Stomach (tissue), 9 donors: ENCODE data around the gene FNTB. TPM values are rescaled to one million over a fixed set of nuclear protein-coding genes. Genes with fewer than 3 reads are reported as not detected.

Source experiments
- DNase-seq, 2 donors: peaks; one replicate each; pipeline versions ENCODE4 v3.0.0 to v3.0.0-alpha.2; 2013 to 2019
- H3K27ac ChIP-seq, 5 donors: fragments of 200-600 bp in 4 of 5; sonication (generic) in 4 of 5; one replicate each; pipeline ENCODE4 v1.5.1; 2013 to 2019; ENCODE audit warnings: mild to moderate bottlenecking in 1 of 5, moderate library complexity in 1 of 5
- H3K27me3 ChIP-seq, 3 donors: fragments of 200-600 bp; sonication (generic); one replicate each; pipeline ENCODE4 v1.5.1; 2017 to 2019; ENCODE audit warnings: mixed run types in 1 of 3
- H3K36me3 ChIP-seq, 4 donors: fragments of 200-600 bp; sonication (generic); 1 replicate in 3 of 4; 2 replicates in 1 of 4; pipeline ENCODE4 v1.5.1; 2016 to 2019
- H3K4me1 ChIP-seq, 4 donors: fragments of 200-600 bp; sonication (generic); one replicate each; pipeline ENCODE4 v1.5.1; 2016 to 2019
- H3K4me3 ChIP-seq, 4 donors: fragments of 200-600 bp; sonication (generic) in 3 of 4; one replicate each; pipeline ENCODE4 v1.5.1; 2016 to 2019; ENCODE audit warnings: mild to moderate bottlenecking in 1 of 4
- H3K9me3 ChIP-seq, 4 donors: fragments of 200-600 bp; sonication (generic); one replicate each; pipeline ENCODE4 v1.5.1; 2016 to 2019
- EP300 ChIP-seq: sonication (generic); formaldehyde crosslinking; IDR thresholded peaks from one replicate; pipeline ENCODE4 v1.6.1; 2017; ENCODE audit warnings: antibody characterized with exemption
- POLR2A ChIP-seq, 4 donors: fragments of 450-650 bp; IDR thresholded peaks; one replicate each; pipeline ENCODE4 v1.6.1; 2016; ENCODE audit warnings: antibody characterized with exemption in 4 of 4, control low read depth in 2 of 4, mild to moderate bottlenecking in 1 of 4, moderate library complexity in 1 of 4
- POLR2AphosphoS5 ChIP-seq, 3 donors: sonication (generic); formaldehyde crosslinking; IDR thresholded peaks; one replicate each; pipeline ENCODE4 v1.6.1; 2016; ENCODE audit warnings: antibody characterized with exemption in 3 of 3
- WGBS, 5 donors: extraction: QIAGEN DNeasy Blood & Tissue Kit in 3 of 5; methylation state at CpG; one replicate each; pipeline versions ENCODE4 v1.1.5 to v1.1.7; 2013 to 2018; 5-methylcytosine and 5-hydroxymethylcytosine counted together
- intact Hi-C: fragments of 100-400 bp; cut with DNase I; formaldehyde crosslinking; loops from one replicate; pipeline ENCODE4 v1.15.1; 2023; ENCODE audit warnings: low total_unique reads
- polyA plus RNA-seq, 3 donors: library from polyadenylated mRNA; stranded (reverse); fragments of 200-250 nt; gene quantifications; one replicate each; pipeline ENCODE4 v1.2.3, GENCODE V29; 2013
- total RNA-seq, 5 donors: library from RNA; depleted of rRNA; stranded (reverse); fragments of >200 nt; gene quantifications; one replicate each; pipeline versions ENCODE4 v1.1.0 to v1.2.3, GENCODE V29; 2014 to 2016
- TF ChIP-seq, protein P1 (sequence below), 7 experiments: fragments of 450-650 bp in 4 of 7; fragments of 200-600 bp in 3 of 7; sonication (generic) in 3 of 7; IDR thresholded peaks; one replicate each; pipeline ENCODE4 v1.5.1; 2016 to 2019; ENCODE audit warnings: antibody characterized with exemption in 7 of 7, control low read depth in 2 of 7, mild to moderate bottlenecking in 1 of 7
- donor health status: healthy with polysubstance abuse.
- donor health status: Bipolar disorder and iron deficiency.
- donor health status: healthy.

The FNTB gene
- total and polyA plus RNA-seq, 8 donors, result 2.9 to 18.3 (median 6.3) TPM; not detected in 1

DNA sequence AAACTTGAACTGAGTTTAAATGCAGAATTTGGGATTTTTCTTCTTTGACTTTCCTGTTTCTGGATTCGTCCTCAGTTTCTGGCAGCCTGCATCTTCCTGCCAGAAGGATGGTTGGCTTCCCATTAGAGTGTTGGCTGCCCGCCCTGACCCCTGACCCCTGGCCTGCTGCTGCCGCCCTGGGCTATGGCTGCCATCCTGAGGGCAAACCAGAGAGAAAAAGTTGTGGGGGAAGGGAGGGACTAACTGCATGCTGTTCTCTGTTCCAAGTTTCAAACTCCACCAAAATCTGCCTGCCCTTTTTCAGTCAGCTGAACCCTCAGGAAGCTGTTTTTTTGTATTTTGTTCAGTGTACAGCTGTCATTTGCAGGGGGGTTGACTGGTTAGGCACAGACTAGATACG lies 48.4 kb downstream of the FNTB start:
- peaks cover 0 to 12% (median 6%) of the 10 kb centered on the region in 4 donors for H3K4me1 ChIP-seq
- peaks cover 0 to 35% (median 32%) of the 10 kb centered on the region in 4 donors for H3K36me3 ChIP-seq
- H3K9me3 ChIP-seq, result no peaks in the 10 kb centered on the region
- H3K4me3 ChIP-seq, result no peak overlapping the region
- TF ChIP-seq EP300, result no peak
- TF ChIP-seq, protein P1, sequence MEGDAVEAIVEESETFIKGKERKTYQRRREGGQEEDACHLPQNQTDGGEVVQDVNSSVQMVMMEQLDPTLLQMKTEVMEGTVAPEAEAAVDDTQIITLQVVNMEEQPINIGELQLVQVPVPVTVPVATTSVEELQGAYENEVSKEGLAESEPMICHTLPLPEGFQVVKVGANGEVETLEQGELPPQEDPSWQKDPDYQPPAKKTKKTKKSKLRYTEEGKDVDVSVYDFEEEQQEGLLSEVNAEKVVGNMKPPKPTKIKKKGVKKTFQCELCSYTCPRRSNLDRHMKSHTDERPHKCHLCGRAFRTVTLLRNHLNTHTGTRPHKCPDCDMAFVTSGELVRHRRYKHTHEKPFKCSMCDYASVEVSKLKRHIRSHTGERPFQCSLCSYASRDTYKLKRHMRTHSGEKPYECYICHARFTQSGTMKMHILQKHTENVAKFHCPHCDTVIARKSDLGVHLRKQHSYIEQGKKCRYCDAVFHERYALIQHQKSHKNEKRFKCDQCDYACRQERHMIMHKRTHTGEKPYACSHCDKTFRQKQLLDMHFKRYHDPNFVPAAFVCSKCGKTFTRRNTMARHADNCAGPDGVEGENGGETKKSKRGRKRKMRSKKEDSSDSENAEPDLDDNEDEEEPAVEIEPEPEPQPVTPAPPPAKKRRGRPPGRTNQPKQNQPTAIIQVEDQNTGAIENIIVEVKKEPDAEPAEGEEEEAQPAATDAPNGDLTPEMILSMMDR (IDR thresholded peaks at IDR 0.05), result no peak
- TF ChIP-seq POLR2AphosphoS5 (IDR thresholded peaks at IDR 0.05), result peak in 1 of 3 donors; percentile 44
- TF ChIP-seq POLR2A (IDR thresholded peaks at IDR 0.05), result no peak
- DNase-seq, result peak; percentile 41 to 72
- peak overlapping the region in 1 of 5 donors; percentile 31 for H3K27ac ChIP-seq
- 27 to 49% (median 35%) methylated on average over 4 of the region's 4 CpGs for whole genome bisulfite sequencing, 5 donors
- H3K27me3 ChIP-seq, result no peaks in the 10 kb centered on the region
- intact Hi-C loops, result no loop called here

GRCh38 chr14:65038966-65039365 lies 52.3 kb downstream of the FNTB start:
- Histone ChIP-seq H3K4me3 (no peak overlapping the region), H3K27me3 (no peaks in the 10 kb centered on the region), H3K9me3 (no peaks in the 10 kb centered on the region), H3K27ac (no peak overlapping the region), H3K4me1 (peaks cover 0 to 13% (median 6%) of the 10 kb centered on the region in 4 donors), H3K36me3 (peaks cover 6 to 36% (median 30%) of the 10 kb centered on the region in 4 donors)
- DNase-seq, result no peak
- intact Hi-C loops, result no loop called here
- TF ChIP-seq POLR2AphosphoS5 (IDR thresholded peaks at IDR 0.05) (no peak), EP300 (no peak), POLR2A (IDR thresholded peaks at IDR 0.05) (no peak)
- TF ChIP-seq, protein P1 (IDR thresholded peaks at IDR 0.05), result no peak
- 88 to 100% (median 93%) methylated on average over 2 of the region's 2 CpGs for WGBS, 5 donors

DNA sequence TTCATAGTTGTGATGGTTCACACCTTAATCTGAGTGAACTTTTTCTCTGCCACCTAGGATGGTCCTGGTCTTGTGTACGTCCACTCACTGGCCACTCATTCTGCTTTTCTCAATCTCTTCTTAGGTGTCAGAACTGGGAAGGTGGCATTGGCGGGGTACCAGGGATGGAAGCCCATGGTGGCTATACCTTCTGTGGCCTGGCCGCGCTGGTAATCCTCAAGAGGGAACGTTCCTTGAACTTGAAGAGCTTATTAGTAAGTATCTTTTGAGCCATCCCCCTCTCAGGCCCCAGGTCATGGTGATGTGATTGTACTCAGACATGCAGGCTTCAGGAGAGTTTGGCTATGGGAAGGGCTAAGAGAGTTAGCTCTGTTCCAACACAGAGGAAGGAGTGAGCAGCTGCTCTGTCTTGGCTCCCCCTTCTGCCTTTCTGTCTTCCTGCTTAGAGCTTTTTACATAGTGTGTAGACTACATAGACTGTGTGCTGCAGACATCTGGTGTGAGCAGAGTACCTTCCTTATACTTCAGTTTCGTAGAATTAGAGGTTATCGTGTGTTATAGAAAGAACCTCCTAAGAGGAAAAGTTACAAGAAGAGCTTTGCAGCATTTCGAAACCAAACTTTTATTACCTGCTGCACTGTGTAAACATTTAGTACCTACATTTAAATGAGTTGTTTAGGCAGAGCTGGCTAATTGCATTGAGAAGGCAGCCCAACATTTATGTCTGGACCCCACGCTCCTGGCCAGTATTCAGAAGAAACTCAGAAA lies 54.2 kb downstream of the FNTB start:
- Histone ChIP-seq H3K27me3 (no peaks in the 10 kb centered on the region), H3K27ac (no peak overlapping the region), H3K4me1 (peaks cover 0 to 8% (median 0%) of the 10 kb centered on the region in 4 donors), H3K4me3 (no peak overlapping the region), H3K9me3 (no peaks in the 10 kb centered on the region), H3K36me3 (peaks cover 11 to 49% (median 49%) of the 10 kb centered on the region in 4 donors)
- no peak for TF ChIP-seq POLR2AphosphoS5 (IDR thresholded peaks at IDR 0.05)
- 95 to 96% (median 96%) methylated on average over 9 of the region's 9 CpGs for WGBS, 5 donors
- DNase-seq, result peak in 1 of 2 donors; percentile 24
- intact Hi-C loops, result no loop called here

GRCh38 chr14:65041434-65041915 lies 54.8 kb downstream of the FNTB start:
- peak in 1 of 2 donors; percentile 9 for DNase-seq
- 93 to 99% (median 97%) methylated on average over 7 of the region's 7 CpGs for WGBS, 5 donors
- TF ChIP-seq POLR2A (IDR thresholded peaks at IDR 0.05) (no peak), EP300 (no peak), POLR2AphosphoS5 (IDR thresholded peaks at IDR 0.05) (no peak)
- TF ChIP-seq, protein P1 (IDR thresholded peaks at IDR 0.05), result no peak
- H3K27ac ChIP-seq, result no peak overlapping the region
- H3K9me3 ChIP-seq, result no peaks in the 10 kb centered on the region
- intact Hi-C loops, result no loop called here
- H3K4me3 ChIP-seq, result no peak overlapping the region
- H3K36me3 ChIP-seq, result peaks cover 11 to 54% (median 50%) of the 10 kb centered on the region in 4 donors
- H3K4me1 ChIP-seq, result peaks cover 0 to 8% (median 0%) of the 10 kb centered on the region in 4 donors
- no peaks in the 10 kb centered on the region for H3K27me3 ChIP-seq
